DMS79 treated with DMSO at 0.1 percent for 48 hours (cell line): ENCODE results near the gene CTSF.
"Not testable (repeated sequence)": the region's sequence is repeated elsewhere in the genome, so short reads cannot be mapped to it uniquely, and the experiment has no call there.

Experiments
- DNase-seq: peaks from one replicate; lab custom pipeline; 2025; lab: John Stamatoyannopoulos, UW

CTSF gene

GRCh38 chr11:66568124-66568916 lies at the start of gene CTSF:
Gene CTSF (minus strand): TSS chr11:66568606. CDS start chr11:66568486, 120 bp downstream.
- DNase-seq = peak; percentile 68

- no peak for DNase-seq
Observed at GRCh38 chr11:66617155-66617834, 48.9 kb upstream of the CTSF start.

- peak; percentile 94 for DNase-seq
Observed at GRCh38 chr11:66616379-66617154, 48.2 kb upstream of the CTSF start, which contains the start of gene RBM14. Gene RBM14 (plus strand): TSS chr11:66616630. CDS start chr11:66616721, 91 bp downstream.

GRCh38 chr11:66614073-66614472 lies 45.7 kb upstream of the CTSF start:
- DNase-seq = no peak

- DNase-seq = no peak
Observed at GRCh38 chr11:66612458-66612857, 44.1 kb upstream of the CTSF start.

- no peak for DNase-seq
Observed at GRCh38 chr11:66609721-66610617, 41.6 kb upstream of the CTSF start.

GRCh38 chr11:66607126-66607834 lies 38.9 kb upstream of the CTSF start:
- no peak for DNase-seq

GRCh38 chr11:66606608-66607007 lies 38.2 kb upstream of the CTSF start:
- not testable (repeated sequence) for DNase-seq

- DNase-seq = no peak
Observed at GRCh38 chr11:66604155-66604554, 35.7 kb upstream of the CTSF start.

GRCh38 chr11:66603072-66603471 lies 34.7 kb upstream of the CTSF start:
- no peak for DNase-seq

- no peak for DNase-seq
Observed at GRCh38 chr11:66600631-66601233, 32.3 kb upstream of the CTSF start.

GRCh38 chr11:66600219-66600618 lies 31.8 kb upstream of the CTSF start:
- no peak for DNase-seq

GRCh38 chr11:66598993-66599392 lies 30.6 kb upstream of the CTSF start:
- no peak for DNase-seq

- peak; percentile 44 for DNase-seq
Observed at GRCh38 chr11:66595245-66595904, 27.0 kb upstream of the CTSF start.

- no peak for DNase-seq
Observed at GRCh38 chr11:66593650-66594049, 25.2 kb upstream of the CTSF start.

- no peak for DNase-seq
Observed at GRCh38 chr11:66593303-66593635, 24.9 kb upstream of the CTSF start.

GRCh38 chr11:66592457-66593302 lies 24.3 kb upstream of the CTSF start, which contains the start of the genes CCDC87 and CCS:
Gene CCDC87 (minus strand): TSS chr11:66593063. CDS start chr11:66593015, 48 bp downstream.
Gene CCS (plus strand): TSS chr11:66593185. CDS start chr11:66593262, 77 bp downstream.
- peak; percentile 93 for DNase-seq

GRCh38 chr11:66591175-66591574 lies 22.8 kb upstream of the CTSF start:
- no peak for DNase-seq
